ENCODE results near the gene ANKRD44.

DNA sequence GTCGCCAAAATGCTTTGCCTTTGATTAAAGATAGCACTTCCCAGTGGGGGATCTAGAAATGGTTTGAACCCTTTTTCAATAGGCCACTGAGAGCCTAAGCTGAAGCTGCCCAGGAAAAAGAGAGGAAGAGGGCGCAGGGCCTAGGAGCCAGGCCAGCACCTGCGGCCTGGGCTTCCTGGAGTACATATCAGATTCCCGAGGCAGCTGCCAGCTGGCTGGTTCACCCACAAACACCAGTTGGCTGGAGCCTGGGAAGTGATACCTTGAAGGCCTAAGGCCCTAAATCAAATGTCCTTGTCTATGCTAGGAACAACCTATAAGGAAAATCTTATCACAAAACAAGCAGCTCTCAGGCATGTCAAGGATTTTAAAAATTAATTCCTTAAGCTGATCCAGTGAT lies 37.1 kb downstream of the ANKRD44 start:
- TF ChIP-seq, protein P1, sequence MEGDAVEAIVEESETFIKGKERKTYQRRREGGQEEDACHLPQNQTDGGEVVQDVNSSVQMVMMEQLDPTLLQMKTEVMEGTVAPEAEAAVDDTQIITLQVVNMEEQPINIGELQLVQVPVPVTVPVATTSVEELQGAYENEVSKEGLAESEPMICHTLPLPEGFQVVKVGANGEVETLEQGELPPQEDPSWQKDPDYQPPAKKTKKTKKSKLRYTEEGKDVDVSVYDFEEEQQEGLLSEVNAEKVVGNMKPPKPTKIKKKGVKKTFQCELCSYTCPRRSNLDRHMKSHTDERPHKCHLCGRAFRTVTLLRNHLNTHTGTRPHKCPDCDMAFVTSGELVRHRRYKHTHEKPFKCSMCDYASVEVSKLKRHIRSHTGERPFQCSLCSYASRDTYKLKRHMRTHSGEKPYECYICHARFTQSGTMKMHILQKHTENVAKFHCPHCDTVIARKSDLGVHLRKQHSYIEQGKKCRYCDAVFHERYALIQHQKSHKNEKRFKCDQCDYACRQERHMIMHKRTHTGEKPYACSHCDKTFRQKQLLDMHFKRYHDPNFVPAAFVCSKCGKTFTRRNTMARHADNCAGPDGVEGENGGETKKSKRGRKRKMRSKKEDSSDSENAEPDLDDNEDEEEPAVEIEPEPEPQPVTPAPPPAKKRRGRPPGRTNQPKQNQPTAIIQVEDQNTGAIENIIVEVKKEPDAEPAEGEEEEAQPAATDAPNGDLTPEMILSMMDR (IDR thresholded peaks at IDR 0.05), result no peak
- TF ChIP-seq, protein P2, sequence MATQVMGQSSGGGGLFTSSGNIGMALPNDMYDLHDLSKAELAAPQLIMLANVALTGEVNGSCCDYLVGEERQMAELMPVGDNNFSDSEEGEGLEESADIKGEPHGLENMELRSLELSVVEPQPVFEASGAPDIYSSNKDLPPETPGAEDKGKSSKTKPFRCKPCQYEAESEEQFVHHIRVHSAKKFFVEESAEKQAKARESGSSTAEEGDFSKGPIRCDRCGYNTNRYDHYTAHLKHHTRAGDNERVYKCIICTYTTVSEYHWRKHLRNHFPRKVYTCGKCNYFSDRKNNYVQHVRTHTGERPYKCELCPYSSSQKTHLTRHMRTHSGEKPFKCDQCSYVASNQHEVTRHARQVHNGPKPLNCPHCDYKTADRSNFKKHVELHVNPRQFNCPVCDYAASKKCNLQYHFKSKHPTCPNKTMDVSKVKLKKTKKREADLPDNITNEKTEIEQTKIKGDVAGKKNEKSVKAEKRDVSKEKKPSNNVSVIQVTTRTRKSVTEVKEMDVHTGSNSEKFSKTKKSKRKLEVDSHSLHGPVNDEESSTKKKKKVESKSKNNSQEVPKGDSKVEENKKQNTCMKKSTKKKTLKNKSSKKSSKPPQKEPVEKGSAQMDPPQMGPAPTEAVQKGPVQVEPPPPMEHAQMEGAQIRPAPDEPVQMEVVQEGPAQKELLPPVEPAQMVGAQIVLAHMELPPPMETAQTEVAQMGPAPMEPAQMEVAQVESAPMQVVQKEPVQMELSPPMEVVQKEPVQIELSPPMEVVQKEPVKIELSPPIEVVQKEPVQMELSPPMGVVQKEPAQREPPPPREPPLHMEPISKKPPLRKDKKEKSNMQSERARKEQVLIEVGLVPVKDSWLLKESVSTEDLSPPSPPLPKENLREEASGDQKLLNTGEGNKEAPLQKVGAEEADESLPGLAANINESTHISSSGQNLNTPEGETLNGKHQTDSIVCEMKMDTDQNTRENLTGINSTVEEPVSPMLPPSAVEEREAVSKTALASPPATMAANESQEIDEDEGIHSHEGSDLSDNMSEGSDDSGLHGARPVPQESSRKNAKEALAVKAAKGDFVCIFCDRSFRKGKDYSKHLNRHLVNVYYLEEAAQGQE (IDR thresholded peaks at IDR 0.05; ENCODE audit: insufficient read depth in 1 of 2, low read depth in 2 of 2, low read length in 1 of 2), result no peak
